SKM-1 treated with dmso at 0.1 percent for 144 hours (cell line): Measurements from ENCODE around the gene SRGAP3.
A peak's percentile ranks its signal among the peaks of the same experiment; 100 is the strongest.
"Not testable (repeated sequence)": the region's sequence is repeated elsewhere in the genome, so short reads cannot be mapped to it uniquely, and the experiment has no call there.

Experiments
- DNase-seq: peaks from one replicate; lab custom pipeline; 2025; ENCODE audit not compliant: unreplicated experiment; lab: John Stamatoyannopoulos, UW

Gene SRGAP3

DNA sequence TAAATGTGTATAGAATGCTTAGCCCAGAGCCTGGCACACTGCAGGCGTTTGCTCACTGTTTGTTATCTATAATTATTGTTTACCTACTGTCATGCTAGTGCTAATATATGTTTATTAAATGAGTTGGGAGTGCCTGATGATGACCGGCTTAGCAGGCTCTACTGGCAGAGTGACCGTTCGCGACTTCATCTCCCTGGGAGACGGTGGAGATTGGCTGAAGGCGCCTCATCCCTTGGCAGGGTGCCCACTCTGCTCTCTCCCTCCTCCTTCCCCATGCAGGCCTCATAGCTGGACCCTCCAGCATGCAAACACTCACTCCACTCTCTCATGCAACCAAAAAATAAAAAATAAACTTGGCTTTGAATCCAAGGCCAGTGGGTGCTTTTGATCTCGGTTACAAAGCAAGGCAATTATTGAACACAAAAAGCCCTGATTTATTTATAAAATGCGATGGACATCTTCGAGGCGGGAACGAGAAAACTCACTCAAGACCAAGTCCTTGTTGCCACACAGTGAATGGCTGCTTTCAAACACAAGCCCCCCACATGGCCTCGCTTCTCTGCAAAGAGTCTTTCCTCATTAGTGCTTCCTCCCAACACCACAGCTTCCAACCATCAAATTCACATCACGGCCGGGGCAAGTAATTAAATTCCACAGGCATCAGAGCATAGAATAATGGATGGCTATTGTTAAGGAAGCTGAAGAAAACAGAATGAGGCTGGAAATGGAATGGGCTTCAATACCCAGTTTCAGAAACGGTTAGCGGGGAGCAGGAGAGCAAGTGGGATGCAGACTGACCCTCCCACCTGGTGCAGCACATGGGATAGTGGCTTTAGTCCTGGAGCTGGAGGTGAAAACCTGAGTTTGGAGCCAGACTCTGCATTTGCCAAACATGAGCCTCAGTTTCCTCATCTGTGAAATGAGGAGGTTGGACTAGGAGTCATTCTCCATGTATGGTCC, 150.4 kb downstream of the SRGAP3 start:
- DNase-seq, result no peak

DNA sequence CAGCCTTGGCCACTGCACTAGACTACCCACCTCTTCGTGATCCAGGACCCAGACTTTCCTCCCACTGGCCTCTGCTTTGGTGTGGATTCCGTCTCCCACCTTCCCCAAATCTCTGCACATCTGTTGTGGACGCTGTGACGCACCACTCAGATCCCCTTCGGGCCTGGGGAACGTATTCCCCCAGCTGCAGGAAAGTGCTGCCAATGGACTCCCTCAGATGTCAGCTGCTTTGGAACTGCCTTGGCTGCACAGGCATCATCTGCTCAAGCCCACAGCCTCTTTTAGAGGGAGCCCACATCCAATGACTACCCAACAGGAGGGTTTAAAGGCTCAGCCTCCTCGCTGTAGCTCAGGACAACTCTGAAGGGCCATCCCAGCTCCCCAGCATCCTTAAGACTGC, 152.0 kb downstream of the SRGAP3 start:
- no peak for DNase-seq

DNA sequence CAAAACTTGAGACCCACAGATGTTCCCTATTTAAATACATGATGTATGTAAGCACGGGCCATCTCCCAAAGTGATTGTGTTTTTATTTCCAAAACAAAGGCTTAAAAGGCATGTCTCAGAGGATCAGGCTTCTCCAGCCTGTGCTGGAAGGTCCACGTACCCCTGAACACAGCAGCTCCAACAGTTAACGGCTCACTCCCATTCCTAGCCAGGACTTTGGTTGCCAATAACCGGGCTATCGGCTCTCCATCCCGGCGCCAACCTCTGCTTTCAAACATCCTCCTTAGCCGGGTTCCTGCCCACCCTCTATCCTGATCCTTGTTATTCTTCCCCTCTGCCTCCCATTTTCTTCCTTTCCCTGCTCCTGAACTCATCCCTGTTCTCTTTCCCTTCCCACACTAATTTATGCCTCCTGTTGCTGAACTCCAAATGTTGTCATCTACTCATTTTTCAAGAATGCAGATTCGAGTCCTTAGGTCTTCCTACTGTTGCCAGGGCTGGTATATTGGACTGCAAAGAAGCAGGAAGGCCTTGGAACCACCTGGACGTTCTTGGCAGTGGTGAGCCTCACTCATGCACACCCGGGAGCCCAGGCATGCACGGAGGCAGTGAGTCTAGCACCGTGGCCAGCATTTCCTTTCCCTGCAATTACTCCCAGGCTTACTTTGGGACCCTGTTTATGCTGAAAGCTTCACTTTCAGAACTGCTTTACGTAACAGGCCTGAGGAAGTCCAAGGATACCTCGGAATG, 157.8 kb downstream of the SRGAP3 start:
- no peak for DNase-seq

DNA sequence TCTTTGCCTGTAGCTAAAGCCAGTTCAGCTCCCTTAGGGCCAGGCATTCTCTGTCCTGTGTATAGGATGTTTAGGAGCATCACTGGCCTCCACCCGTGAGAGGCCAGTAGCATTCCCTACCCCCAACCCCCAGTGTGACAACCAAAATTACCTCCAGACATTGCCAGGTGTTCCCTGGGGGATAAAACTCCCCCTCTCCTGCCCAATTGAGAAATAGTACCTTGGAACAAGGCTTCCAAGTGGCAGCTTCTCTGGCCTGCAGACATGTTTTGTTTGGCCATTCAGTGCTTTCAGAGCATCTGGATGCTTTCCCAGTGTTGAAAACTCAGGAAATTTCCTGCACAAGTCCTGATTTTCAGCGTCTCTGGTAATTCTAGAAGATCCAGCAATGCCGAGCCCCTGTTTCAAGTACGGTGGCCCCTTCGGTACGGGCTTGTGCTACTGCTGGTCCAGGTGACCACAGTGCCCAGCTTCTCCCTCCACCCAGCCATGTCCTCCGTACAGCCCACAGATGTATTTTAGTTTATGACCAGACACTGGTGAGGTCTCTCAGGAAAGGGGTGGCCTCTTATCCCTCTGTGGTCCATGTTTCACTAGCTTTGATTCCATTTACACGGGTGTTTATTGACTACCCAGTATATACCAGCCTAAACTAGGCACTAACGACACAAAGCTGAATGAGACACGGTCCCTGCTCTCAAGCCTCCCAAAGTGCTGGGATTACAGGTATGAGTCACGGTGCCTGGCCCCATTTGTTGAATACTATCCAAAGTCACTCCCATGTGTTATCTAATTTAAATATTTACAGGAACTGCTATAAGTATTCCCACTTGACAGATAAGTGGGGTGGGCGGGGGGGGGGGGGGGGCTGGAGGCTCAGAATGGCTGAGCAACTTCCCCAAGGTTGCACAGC, 160.7 kb downstream of the SRGAP3 start:
- DNase-seq, result no peak

DNA sequence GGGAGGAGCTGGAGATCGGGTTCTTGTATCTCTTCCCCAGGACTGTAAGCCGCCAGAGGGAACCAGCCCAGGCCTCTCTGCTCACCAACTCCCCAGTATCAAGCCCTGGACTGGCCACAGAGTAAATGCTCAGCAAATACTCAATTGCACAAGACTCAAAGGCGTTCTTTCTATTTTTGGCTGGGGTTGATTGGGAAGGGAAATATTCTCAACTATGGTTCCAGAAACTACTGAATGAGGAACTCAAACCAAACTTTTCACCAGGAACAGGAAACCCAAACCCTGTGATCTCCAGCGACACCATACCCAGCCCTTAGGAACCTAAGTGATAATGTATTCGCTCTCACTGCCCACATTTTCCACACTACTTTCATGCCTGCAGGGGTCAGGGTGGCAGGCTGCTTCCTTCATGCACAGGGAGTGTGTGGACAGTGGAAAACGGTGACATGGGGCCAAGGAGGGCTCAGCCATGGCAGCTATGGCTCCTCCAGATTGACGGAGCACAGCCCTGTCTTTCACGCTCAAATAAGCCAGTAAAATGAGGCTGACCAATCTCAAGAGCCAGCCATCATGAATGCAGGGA, 161.5 kb downstream of the SRGAP3 start:
- peak; percentile 73 for DNase-seq

DNA sequence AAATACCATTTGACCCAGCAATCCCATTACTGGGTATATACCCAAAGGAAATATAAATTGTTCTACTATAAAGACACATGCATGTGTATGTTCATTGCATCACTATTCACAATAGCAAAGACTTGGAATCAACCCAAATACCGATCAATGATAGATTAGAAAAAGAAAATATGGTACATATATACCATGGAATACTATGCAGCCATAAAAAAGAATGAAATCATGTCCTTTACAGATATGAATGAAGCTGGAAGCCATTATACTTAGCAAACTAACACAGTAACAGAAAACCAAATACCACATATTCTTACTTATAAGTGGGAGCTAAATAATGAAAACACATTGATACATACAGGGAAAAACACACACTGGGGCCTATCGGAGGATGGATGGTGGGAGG, 164.0 kb downstream of the SRGAP3 start:
- DNase-seq, result not testable (repeated sequence)

DNA sequence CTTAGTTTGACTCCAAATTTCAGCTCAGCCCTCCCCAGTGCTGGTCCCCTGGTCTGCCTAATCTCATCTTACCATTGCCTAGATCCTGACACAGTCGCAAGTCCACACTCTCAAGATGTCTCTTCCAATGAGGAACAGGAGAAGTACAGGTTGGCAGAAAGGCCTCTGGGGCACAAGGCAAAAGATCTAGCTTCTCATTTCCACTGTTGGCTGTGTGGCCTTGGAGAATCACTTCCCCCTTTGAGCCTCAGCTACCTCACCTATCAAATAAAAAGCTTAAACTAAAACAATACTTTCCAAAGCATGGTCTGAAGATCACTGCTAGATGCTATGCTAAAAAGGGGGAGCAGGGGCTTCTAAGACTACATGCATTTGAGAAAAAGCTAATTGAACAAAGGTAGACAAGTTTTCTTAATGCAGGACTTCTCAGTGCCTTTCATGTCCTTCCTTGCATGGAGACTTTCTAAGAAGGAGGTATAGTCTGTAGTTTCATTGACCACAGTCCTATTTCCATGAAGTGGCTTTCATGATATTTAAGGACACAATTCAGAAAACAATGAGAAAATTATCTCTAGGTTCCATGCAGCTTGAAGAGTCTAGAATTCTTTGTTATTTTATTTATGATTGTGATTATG, 168.1 kb downstream of the SRGAP3 start:
- peak; percentile 18 for DNase-seq

DNA sequence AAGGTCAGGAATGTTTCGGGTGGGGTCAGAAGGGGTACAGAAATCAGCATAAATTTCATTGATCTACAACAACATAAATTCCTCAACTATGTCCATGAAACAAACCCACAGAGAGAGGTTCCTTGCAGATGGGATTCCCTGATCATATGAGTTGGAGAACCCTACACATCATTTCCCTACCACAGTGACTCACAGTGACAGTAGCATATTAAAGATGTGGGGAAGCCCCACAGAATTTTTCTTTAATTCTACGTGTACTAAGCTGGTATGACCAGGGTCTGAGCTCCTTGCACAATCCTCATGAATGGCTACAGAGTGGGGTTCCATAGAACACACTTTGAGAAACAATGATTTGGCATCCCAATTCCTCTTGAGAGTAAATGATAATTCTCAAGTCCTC, 169.3 kb downstream of the SRGAP3 start:
- DNase-seq, result no peak

DNA sequence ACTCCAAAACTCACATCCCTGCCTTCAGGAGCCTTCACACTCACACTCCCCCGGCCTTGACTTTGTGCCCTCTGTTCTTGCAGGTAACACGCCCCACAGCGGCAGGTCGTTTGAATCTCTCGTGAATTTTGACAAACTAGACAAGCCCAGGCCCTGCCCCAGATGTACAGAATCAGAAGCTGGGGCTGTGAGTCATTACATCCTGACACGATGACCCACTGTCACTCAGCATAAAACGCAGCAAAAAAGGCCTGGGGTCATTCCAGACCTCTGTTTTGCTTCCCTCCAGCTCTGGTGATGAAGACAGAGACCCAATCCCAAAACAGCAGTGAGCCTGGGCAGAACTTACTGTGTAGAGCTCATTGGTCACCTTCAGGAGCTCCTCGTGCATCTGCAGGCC, 169.8 kb downstream of the SRGAP3 start:
- DNase-seq, result no peak

DNA sequence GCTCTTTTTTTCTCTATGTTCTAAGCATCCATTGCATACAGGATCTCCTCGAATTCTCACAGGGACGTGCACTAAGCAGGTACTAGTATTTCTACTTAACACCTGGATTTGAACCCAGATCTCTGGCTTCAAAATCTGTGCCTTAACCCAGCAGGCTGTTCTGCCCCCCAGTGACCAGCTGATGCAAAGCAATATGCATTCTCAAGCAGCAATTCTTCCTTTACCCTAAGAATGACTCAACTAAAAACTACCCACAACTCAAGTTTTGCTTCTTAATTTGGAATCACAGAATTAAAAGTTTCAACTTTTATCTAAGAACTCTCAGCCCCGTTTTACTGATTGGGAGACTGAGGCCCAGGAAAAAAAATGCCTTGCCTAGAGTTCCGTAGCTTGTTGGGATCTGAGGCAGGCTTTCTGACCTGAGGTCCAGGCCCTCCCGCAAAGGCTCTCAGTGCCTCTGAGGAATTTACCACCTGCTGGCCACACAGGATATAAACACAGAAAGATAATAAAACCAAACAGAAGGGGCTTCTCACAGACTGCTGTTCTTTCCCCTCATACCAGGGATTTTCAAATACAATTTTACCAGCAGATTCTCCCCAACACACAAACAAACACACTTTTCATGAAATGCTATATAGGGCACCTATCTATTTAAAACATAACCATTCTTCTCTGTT, 170.7 kb downstream of the SRGAP3 start:
- DNase-seq, result no peak

DNA sequence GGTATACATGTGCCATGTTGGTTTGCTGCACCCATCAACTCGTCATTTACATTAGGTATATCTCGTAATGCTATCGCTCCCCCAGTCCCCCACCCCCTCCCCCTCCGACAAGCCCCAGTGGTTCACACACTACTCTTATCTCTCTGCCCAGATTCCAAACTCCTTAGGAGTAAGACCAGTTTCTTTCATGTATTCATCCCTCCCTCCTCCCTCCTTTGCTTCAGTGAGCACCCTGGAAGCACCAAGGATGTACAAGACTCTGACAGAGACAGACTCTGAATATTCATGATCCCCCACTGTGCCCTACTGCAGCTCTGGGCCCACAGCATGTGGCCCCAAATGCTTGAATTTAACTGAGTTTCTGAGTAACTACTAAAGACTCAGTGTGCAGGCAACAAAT, 172.4 kb downstream of the SRGAP3 start:
- DNase-seq, result no peak

DNA sequence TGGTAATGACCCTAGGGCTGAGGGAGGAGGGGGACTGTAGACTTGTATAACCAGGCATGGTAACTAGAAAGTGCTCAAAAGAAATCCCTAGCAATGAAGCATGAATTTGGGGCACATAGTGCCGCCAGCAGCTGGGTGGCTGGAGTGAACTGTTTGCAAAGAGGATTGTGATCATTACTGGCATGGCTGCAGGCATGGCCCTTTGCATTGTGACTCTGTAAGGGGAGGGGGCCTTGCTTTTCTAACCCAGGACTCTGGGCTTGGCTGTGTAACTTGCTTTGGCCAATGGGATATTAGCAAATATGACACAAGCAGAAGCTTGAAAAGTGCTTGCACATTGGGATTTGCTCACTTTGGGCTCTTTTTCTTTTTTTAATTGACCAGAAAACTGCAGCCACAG, 173.7 kb downstream of the SRGAP3 start:
- no peak for DNase-seq

DNA sequence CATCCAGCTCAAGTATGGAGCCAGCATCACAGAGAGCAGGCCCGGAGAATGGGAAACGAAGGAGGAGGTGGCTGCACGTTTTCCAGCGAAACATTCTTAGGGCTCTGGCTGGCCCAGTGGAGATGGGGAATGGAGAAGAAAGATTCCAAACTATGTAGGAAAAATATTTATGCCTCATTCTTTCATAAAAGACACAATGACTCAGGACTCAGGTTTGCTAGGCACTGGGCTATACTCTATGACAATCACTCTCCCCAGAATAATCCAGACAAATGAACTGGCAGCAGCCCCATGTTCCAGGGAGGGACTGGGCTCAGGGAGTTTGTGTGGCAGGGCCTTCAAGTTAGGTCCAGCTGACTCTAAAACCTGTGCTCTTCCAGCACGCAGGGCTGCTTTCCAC, 175.4 kb downstream of the SRGAP3 start:
- no peak for DNase-seq

DNA sequence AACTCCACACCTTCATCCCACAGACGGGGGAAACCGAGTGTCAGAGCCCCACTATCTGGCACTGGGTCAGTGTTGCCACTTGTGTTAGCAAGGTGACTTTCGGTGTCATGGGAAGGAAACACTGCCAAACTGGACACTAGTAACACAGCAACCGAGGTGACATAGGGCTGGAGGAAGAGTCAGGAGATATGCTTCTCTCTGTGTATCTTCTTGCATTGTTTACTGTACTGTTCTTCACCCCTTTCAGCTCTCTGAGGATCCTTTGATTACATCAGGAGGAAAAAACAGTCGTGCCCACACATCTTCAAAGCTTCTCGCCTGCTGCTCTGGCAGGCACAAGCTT, 176.8 kb downstream of the SRGAP3 start:
- DNase-seq, result no peak

DNA sequence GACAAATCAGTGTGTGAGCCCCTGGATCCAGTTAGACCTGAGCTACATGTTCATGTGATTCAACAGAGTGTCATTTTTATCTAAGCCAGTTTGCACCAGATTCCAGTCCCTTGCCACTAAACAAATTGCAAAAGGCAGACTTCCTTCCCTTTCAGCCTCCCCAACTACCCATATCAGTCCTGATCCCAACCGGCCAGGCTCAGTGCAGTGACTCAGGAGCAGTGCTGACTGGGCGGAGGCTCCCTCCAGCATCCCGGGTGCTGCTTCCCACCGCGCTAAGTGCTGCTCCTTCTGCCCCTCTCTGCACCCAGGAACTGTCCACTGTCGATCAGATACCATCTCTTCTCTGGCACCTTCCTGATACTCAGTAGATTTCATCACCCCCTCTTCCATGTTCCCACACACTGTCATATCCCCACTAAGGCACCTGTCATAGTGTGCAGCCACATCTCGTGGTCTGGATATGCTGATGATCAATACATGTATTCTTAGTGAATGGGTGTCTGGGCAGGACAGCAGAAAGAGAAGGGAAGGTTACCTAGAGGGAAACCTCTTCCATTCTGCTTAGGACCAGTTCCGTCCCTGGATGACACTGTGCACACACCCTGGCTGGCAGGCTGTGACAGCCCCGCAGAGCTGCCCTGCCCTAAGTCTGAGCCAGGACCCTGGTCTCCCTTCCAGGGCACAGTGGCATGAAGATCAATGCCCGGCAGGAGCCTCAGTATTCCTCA, 177.3 kb downstream of the SRGAP3 start:
- DNase-seq, result no peak

DNA sequence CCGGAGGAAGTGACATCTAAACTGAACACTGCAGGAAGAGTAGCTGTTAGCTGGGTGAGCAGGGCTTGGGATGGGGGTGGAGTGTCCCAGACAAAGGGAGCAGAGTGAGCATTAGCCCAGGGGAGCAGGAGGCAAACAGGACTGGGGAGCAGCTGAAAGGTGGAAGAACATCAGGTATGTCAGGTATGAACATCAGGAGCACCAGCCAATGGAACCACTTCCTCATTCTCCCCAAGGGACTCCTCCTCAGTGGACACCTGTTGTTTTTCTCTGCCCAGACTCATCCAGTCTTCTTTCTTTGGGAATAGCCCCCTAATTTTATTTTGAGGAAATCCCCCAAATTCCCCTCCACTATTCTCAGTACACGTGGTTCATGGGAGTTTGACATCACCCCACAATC, 178.5 kb downstream of the SRGAP3 start:
- no peak for DNase-seq

DNA sequence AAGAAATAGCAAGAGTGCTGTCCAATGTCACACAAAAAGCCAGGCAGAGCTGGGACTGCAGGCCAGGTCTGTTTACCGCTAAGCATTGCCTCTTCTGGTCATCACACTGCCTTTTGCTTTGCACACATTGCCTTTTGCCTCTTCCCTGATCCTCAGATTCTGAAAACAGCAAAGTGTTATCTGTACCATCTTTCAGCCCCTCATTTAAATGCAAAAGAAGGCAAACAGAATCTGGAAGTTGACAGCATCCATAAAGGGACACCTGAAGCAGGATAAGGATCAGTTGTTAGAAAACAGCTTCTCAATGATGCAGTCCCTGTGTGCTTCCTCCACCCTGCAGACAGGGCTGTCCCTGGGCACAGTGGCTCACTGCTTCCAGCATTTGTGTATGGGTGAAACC, 179.5 kb downstream of the SRGAP3 start:
- no peak for DNase-seq

DNA sequence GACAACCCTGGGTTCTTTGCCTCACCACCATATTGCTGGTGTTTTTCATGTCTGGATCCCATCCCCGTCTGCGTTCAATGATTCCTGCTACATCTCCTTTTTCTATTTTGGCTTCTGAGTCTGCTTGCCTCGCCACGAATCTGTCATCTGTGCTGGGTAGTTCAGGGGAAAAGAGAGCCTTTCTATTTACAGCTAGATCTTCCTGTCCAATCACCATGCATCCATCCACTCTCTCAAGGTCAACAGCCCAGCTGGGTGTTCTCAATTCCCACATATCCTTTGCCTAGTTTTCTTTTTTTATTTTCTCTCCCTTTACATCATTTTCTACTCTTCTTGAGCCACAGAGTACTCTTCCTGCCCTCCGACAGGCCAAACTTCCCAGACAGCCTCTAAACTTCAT, 181.4 kb downstream of the SRGAP3 start:
- DNase-seq, result no peak

DNA sequence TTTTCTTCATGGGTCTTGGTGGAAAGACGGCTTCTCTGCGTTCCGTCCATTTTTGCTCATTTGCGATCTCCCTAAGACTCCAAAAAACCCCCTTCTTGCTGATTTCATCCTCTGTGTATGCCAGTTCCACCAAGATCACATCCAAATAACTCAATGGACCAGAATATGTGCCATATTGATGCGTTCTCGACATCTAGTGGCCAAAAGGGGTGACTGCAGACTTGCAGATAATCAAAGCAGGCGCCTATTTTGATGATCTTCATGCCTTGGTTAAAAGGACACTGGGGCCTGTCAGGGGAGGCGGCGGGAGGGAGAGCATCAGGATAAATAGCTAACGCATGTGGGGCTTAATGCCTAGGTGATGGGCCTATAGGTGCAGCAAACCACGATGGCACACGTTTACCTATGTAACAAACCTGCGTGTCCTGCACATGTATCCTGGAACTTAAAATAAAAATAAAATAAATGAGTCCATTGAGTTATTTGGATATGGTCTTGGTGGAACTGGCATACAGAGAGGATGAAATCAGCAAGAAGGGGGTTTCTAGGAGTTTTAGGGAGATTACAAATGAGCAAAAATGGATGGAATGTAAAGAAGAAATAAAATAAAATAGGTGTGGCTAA, 182.0 kb downstream of the SRGAP3 start:
- DNase-seq, result peak; percentile 29
